ENCODE data around the gene JPT2. TPM values are rescaled to one million over a fixed set of nuclear protein-coding genes. Genes with fewer than 3 reads are reported as not detected.

JPT2 gene
- total and polyA plus RNA-seq, 2 donors, result 30.7 to 37.3 TPM

GRCh38 chr16:1745900-1746692 is 68.0 kb downstream of the JPT2 start:
- DNase-seq (ENCODE audit: extremely low spot score), result no peak
- Histone ChIP-seq H3K36me3 (ENCODE audit: insufficient read depth) (peaks cover 4% of the 10 kb centered on the region), H3K27ac (ENCODE audit: low read depth) (no peak overlapping the region), H3K4me1 (ENCODE audit: insufficient read depth) (no peaks in the 10 kb centered on the region), H3K4me3 (ENCODE audit: low read depth, low read length) (no peak overlapping the region)
- WGBS, result 91% methylated on average over 29 of the region's 29 CpGs

GRCh38 chr16:1746693-1747195 is 68.7 kb downstream of the JPT2 start:
- Histone ChIP-seq H3K4me1 (ENCODE audit: insufficient read depth) (no peaks in the 10 kb centered on the region), H3K36me3 (ENCODE audit: insufficient read depth) (peaks cover 4% of the 10 kb centered on the region), H3K27ac (ENCODE audit: low read depth) (no peak overlapping the region), H3K4me3 (ENCODE audit: low read depth, low read length) (no peak overlapping the region)
- 92% methylated on average over 31 of the region's 31 CpGs for WGBS
- no peak for DNase-seq (ENCODE audit: extremely low spot score)

- WGBS, result 86% methylated on average over 11 of the region's 11 CpGs
- no peak overlapping the region for H3K27ac ChIP-seq (ENCODE audit: low read depth)
- peaks cover 4% of the 10 kb centered on the region for H3K36me3 ChIP-seq (ENCODE audit: insufficient read depth)
- no peaks in the 10 kb centered on the region for H3K4me1 ChIP-seq (ENCODE audit: insufficient read depth)
- H3K4me3 ChIP-seq (ENCODE audit: low read depth, low read length), result no peak overlapping the region
- no peak for DNase-seq (ENCODE audit: extremely low spot score)
These were observed 69.9 kb downstream of the JPT2 start for GRCh38 chr16:1747934-1748333.

GRCh38 chr16:1749152-1750117 is 71.4 kb downstream of the JPT2 start:
- Histone ChIP-seq H3K4me3 (ENCODE audit: low read depth, low read length) (no peak overlapping the region), H3K27ac (ENCODE audit: low read depth) (no peak overlapping the region), H3K36me3 (ENCODE audit: insufficient read depth) (peaks cover 4% of the 10 kb centered on the region), H3K4me1 (ENCODE audit: insufficient read depth) (no peaks in the 10 kb centered on the region)
- WGBS, result 95% methylated on average over 29 of the region's 29 CpGs
- no peak for DNase-seq (ENCODE audit: extremely low spot score)

Small RNA genes within 50 kb of the gene (small RNA-seq; reads per million reads assigned to genes)
- 0.18 reads per million for gene MIR3177

Other genes starting within 250 kb of the JPT2 start
- not detected for gene PERCC1, start 247.2 kb upstream of the JPT2 start, total RNA-seq
- gene PERCC1, start 247.2 kb upstream of the JPT2 start, polyA plus RNA-seq, result not detected
- 0.37 TPM for gene CCDC154, start 233.7 kb upstream of the JPT2 start, total RNA-seq
- 0.86 TPM for gene CCDC154, start 233.7 kb upstream of the JPT2 start, polyA plus RNA-seq
- gene CLCN7, start 203.3 kb upstream of the JPT2 start, total RNA-seq, result 19.6 TPM
- gene CLCN7, start 203.3 kb upstream of the JPT2 start, polyA plus RNA-seq, result 64.0 TPM
- gene PTX4, start 189.3 kb upstream of the JPT2 start, total RNA-seq, result not detected
- gene PTX4, start 189.3 kb upstream of the JPT2 start, polyA plus RNA-seq, result 0.10 TPM
- gene TELO2, start 184.9 kb upstream of the JPT2 start, total RNA-seq, result 10.6 TPM
- gene TELO2, start 184.9 kb upstream of the JPT2 start, polyA plus RNA-seq, result 39.7 TPM
- 10.0 TPM for gene TMEM204, start 144.6 kb upstream of the JPT2 start, total RNA-seq
- gene TMEM204, start 144.6 kb upstream of the JPT2 start, polyA plus RNA-seq, result 66.0 TPM
- gene IFT140, start 66.2 kb upstream of the JPT2 start, total RNA-seq, result 22.2 TPM
- 18.3 TPM for gene IFT140, start 66.2 kb upstream of the JPT2 start, polyA plus RNA-seq
- 10.3 TPM for gene CRAMP1, start 65.9 kb upstream of the JPT2 start, total RNA-seq
- 11.2 TPM for gene CRAMP1, start 65.9 kb upstream of the JPT2 start, polyA plus RNA-seq
- 36.8 TPM for gene MAPK8IP3, start 27.9 kb downstream of the JPT2 start, total RNA-seq
- 47.0 TPM for gene MAPK8IP3, start 27.9 kb downstream of the JPT2 start, polyA plus RNA-seq
- 19.1 TPM for gene NME3, start 93.3 kb downstream of the JPT2 start, total RNA-seq
- 121 TPM for gene NME3, start 93.3 kb downstream of the JPT2 start, polyA plus RNA-seq
- 8.1 TPM for gene EME2, start 94.5 kb downstream of the JPT2 start, total RNA-seq
- gene EME2, start 94.5 kb downstream of the JPT2 start, polyA plus RNA-seq, result 6.3 TPM
- 21.9 TPM for gene MRPS34, start 94.9 kb downstream of the JPT2 start, total RNA-seq
- 98.2 TPM for gene MRPS34, start 94.9 kb downstream of the JPT2 start, polyA plus RNA-seq
- 29.2 TPM for gene SPSB3, start 104.3 kb downstream of the JPT2 start, total RNA-seq
- gene SPSB3, start 104.3 kb downstream of the JPT2 start, polyA plus RNA-seq, result 81.7 TPM
- 29.5 TPM for gene NUBP2, start 104.7 kb downstream of the JPT2 start, total RNA-seq
- gene NUBP2, start 104.7 kb downstream of the JPT2 start, polyA plus RNA-seq, result 82.0 TPM
- 0.11 TPM for gene IGFALS, start 115.4 kb downstream of the JPT2 start, total RNA-seq
- 0.22 TPM for gene IGFALS, start 115.4 kb downstream of the JPT2 start, polyA plus RNA-seq
- gene HAGH, start 148.5 kb downstream of the JPT2 start, total RNA-seq, result 20.9 TPM
- 96.0 TPM for gene HAGH, start 148.5 kb downstream of the JPT2 start, polyA plus RNA-seq
- 35.2 TPM for gene FAHD1, start 148.9 kb downstream of the JPT2 start, total RNA-seq
- 34.0 TPM for gene FAHD1, start 148.9 kb downstream of the JPT2 start, polyA plus RNA-seq
- gene MEIOB, start 193.9 kb downstream of the JPT2 start, total RNA-seq, result not detected
- not detected for gene MEIOB, start 193.9 kb downstream of the JPT2 start, polyA plus RNA-seq
- gene HS3ST6, start 240.1 kb downstream of the JPT2 start, total RNA-seq, result 1.8 TPM
- gene HS3ST6, start 240.1 kb downstream of the JPT2 start, polyA plus RNA-seq, result 1.6 TPM

Data from urinary bladder (tissue), 4 donors.